C4-2B (cell line): ENCODE data around the gene RBMS3.
"Not testable (repeated sequence)": the region's sequence is repeated elsewhere in the genome, so short reads cannot be mapped to it uniquely, and the experiment has no call there.

Source experiments
- H3K27ac ChIP-seq: fragments of 450-650 bp; 2 replicates; pipeline ENCODE4 v1.5.1; 2017
- ZFX ChIP-seq: fragments of 450-650 bp; IDR thresholded peaks from 2 replicates; pipeline ENCODE4 v1.6.1; 2017
- TF ChIP-seq, protein P1 (sequence below): fragments of 450-650 bp; conservative IDR thresholded peaks from 2 replicates; pipeline ENCODE4 v1.5.1; 2017; ENCODE audit warnings: mild to moderate bottlenecking

Gene RBMS3

DNA sequence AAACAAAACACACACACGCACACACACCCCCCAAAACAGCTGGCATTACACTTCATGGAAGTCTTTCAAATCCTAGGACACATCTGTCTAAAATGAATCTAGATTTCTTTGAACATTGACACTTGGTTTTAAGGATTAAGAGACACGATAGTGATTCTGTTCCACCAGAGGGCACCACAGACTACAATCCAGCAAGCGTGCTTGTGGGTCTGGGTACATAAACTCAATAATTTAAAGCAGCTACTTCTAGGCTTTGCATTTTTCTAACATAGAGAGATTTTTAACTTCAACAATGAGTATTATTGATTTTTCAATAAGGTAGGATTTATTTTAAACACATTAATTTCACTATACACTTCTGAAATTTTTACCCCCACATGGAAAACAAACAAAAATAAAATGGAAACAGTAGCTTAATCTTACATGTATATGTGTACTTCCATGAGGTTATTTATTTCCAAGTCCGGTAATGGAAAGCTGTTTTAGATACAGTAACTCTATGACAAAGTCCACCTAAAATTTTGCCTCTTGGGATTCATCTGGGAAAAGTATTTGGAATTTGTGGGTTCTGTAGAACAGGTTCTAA is 761.5 kb downstream of the RBMS3 start:
- TF ChIP-seq, protein P1, sequence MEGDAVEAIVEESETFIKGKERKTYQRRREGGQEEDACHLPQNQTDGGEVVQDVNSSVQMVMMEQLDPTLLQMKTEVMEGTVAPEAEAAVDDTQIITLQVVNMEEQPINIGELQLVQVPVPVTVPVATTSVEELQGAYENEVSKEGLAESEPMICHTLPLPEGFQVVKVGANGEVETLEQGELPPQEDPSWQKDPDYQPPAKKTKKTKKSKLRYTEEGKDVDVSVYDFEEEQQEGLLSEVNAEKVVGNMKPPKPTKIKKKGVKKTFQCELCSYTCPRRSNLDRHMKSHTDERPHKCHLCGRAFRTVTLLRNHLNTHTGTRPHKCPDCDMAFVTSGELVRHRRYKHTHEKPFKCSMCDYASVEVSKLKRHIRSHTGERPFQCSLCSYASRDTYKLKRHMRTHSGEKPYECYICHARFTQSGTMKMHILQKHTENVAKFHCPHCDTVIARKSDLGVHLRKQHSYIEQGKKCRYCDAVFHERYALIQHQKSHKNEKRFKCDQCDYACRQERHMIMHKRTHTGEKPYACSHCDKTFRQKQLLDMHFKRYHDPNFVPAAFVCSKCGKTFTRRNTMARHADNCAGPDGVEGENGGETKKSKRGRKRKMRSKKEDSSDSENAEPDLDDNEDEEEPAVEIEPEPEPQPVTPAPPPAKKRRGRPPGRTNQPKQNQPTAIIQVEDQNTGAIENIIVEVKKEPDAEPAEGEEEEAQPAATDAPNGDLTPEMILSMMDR, result peak; percentile 80
- TF ChIP-seq ZFX, result no peak
- H3K27ac ChIP-seq, result no peak overlapping the region

DNA sequence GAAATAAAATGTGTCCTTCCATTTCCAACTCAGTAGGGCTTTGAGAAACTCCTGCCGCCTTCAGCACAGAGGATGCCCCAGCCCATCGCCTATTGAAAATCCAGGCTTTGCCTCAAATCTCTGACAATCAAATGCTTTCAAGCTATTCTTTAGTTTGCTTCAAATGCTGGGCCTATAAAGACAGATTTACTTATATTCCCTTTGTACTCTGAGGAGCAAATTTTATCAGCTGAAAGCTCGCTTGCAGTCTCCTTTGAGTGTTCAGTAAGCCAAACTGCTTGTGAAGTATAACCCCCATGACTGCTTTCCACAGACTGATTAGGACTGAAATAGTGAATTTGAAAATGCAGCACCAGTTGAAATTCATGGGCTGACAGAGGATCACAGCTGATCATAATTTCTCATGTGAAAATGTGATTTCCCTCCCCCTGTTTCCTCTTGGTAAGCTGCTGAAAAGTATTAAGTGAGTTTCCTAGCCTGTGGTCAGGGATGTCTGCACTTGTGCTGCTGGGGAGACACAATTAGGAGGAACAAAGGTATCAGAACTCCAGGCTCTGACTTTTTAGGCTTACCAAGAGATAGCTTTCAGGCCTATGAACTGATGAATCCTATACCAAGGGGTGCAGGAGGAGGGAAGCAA is 762.2 kb downstream of the RBMS3 start:
- TF ChIP-seq, protein P1, result no peak
- no peak for TF ChIP-seq ZFX
- no peak overlapping the region for H3K27ac ChIP-seq

DNA sequence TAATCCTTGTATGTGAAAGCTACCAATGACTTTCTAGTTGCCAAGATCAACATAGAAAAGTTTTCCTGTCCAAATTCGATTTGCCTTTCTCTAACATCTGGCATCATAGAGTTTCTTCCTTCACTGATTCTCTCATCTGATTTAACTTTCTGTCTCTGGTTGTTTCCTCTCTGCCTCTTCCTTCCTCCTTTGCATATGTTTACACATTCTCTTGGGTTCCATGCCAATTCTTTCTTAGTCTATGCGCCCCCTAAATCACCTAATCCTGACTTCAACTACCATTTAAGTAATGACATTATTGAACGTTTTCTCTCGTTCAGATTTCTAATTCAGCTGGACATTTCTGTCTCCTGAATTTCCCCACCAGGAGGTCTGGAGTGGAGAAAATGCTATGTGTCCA is 763.6 kb downstream of the RBMS3 start:
- H3K27ac ChIP-seq, result no peak overlapping the region
- TF ChIP-seq, protein P1, result no peak
- no peak for TF ChIP-seq ZFX

DNA sequence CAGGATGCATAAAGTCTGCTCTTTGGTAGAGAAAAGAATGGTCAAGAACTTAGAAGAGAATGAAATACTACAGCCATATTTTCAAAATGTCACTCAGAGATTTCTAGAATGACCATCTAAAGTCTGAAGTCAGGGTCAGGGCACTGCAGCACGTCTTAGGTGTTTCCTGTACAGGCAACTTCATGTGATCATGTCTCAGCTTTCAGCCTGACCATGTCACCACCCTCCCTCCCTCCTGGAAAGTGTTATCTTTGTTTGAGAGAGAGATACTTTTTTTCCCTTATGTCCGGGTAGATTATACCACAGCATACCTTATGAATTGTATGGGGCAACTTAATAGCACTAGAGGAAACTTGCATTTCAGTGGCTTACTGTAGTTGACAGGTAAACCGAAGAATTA is 767.6 kb downstream of the RBMS3 start:
- H3K27ac ChIP-seq, result no peak overlapping the region
- no peak for TF ChIP-seq ZFX

DNA sequence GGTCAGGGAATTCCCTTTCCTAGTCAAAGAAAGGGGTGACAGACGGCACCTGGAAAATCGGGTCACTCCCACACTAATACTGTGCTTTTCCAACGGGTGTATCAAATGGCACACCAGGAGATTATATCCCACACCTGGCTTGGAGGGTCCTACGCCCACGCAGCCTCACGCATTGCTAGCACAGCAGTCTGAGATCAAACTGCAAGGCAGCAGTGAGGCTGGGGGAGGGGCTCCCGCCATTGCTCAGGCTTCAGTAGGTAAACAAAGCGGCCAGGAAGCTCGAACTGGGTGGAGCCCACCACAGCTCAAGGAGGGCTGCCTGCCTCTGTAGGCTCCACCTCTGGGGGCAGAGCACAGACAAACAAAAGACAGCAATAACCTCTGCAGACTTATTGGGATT is 769.2 kb downstream of the RBMS3 start:
- H3K27ac ChIP-seq, result not testable (repeated sequence)

DNA sequence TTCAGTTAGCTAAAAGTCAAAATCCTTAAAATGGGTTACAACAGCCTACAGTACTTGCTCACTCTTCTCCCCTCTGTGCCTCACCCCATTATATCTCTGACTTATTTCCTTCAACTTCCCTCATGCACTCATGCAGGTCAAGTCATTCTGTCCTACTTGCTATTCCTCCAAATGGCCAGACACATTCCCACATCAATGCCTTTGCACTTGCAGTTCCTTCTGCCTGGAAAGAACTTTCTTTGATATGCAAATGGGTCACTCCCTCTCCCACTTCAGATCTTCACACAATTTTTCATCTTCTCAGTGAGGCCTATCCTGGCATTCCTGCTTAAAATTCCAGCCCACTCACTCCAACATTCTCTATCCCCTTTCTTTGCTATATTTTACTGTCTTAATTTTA is 778.4 kb downstream of the RBMS3 start:
- no peak overlapping the region for H3K27ac ChIP-seq
- no peak for TF ChIP-seq ZFX
- TF ChIP-seq, protein P1, result no peak
